GM19099 (cell line): ENCODE measurements around the gene ITCH.

Experiments used
- POLR2A ChIP-seq: IDR thresholded peaks from 3 replicates; pipeline ENCODE4 v1.6.1; 2011; ENCODE audit warnings: low read depth; ENCODE audit not compliant: insufficient read length; ENCODE audit errors: extremely low read depth

ITCH gene

DNA sequence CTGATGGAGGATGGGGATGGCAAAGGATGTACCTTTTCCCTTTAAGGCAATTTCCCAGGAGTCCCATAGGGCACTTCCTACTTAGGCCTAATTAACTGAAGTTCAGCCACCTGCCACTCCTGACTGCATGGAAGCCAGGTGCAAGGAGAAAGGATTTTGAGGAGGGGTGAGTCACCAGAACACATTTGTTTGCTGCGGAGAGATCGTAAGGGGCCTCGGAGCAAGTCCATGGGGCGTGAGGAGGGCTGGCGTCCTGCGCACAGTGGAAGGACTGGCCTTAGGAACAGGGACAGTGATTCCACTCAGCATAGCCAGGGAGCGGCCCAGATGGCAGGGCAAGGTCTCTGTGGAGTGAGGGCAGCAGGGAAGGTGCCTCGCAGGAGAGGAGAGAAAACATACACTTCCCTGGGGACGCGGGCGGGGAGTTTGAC, 183.7 kb downstream of the ITCH start:
- no peak for TF ChIP-seq POLR2A

DNA sequence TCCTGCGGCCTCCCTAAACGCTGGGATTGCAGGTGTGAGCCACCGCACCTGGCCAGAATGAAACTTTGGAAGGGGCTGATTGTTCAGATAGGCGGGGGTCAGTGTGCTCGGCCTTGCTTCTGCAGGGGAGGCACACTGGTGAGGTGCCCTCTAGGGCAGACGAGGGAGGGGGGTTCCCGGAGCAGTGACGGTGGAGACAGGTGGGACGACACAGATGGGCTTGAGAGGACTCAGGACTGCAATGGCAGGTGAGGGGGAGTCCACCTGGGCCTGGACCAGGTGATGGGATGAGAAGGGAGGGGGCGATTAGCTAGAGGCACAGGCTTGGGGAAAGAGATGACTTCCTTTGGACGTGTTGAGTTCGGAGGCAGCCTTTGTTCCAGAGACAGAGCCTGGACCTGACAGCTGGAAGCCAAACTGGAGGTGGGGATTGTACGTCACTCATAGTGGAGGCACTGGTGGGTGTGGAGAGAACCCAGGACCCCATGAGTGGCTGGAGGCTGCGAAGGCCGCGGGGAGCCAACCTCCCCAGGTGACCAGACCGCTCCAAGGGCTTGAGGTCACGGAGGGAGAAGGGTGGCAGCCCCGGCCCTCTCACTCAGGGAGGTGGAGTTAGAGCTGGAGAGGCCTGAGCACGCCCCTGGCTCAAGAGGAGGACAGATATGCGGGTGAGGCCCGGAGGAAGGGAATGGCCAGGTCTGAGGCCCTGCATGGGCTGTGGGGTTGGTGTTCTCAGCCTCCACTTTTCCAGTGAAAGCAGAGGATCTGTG, 185.0 kb downstream of the ITCH start:
- no peak for TF ChIP-seq POLR2A

DNA sequence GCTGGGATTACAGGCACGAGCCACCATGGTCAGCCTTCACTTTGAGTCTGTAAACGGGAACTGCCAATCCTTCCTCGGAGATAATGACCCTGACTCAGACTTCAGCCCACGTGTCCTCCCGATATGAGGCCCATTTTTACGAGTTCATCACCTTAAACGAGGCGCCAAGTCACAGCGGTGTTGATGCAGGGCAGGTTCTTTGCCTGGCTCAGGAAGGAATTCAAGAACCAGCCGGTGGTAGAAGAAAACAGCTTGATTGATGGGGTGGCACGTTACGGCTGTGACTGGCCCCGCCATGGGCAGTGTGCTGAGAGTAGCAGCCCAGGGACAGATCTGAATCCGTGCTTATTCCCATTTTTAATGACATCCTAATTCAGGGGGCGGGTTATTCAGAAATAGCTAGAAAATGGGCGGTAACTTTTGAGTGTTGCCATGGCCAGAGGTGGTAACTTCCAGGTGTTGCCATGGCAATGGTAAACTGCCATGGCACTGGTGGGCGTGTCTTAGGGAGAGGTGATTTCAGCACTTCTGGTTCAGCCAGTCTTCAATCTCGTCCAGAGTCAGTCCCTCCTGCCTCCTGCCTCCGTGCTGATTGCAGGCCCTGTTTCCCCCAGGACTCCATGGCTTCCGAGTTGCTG, 186.3 kb downstream of the ITCH start:
- no peak for TF ChIP-seq POLR2A

DNA sequence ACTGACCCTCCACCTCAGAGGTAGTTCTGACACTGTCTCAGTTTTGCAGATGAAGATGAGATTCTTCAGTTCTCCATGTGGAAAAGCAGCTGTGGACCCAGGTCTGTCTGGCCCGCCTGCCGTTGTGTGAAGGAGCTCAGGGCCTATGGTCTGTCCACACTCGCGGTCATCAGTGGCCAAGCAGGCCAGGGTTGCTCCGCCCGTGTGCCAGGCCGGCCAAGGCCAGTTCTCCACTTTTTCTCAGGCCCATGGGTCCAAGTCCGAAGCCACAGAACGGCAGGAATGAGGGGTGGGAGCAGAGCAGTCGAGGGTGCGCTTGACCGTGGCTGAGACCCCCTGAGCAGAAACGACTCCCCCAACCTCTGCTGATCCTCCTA, 186.8 kb downstream of the ITCH start:
- no peak for TF ChIP-seq POLR2A

DNA sequence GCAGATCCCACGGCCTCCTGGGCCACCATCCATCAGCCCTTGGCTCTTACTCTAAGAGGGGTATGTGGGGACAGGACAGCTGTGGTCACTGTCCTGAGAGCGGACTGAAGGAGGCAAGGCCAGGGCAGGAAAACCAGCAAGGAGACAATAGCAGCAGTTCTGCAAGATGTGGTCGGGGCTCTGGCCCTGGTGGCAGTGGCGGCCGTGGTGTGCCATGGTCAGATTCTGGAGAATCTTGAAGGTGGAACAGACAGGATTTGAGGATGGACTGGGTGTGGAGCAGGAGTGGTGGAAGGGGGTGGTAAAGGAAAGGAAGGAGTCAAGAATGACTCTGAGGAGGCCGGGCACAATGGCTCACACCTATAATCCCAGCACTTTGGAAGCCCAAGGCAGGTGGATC, 189.5 kb downstream of the ITCH start:
- no peak for TF ChIP-seq POLR2A

DNA sequence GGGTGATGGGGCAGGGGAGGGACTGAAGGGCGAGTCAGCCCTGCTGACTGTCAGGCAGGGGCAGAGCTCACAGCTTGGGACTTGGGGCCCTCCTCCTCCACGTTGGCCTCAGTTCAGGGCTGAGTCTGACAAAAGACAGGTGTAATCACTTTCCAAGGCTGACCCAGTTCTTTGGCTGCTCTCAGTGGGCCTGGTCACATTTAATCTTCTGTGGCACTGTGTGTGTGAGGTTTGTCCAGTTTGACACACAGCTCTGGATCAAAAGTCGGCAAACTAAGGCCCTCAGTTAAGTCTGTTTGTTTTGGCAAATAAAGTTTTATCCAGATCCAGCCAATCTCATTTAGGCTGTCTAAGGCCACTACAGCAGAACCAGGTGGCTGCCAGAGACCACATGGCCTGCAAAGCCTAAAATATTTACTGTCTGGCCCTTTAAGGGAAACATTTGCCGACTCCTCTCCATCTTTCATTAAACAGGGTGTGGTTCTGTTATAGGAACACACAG, 190.3 kb downstream of the ITCH start:
- no peak for TF ChIP-seq POLR2A

DNA sequence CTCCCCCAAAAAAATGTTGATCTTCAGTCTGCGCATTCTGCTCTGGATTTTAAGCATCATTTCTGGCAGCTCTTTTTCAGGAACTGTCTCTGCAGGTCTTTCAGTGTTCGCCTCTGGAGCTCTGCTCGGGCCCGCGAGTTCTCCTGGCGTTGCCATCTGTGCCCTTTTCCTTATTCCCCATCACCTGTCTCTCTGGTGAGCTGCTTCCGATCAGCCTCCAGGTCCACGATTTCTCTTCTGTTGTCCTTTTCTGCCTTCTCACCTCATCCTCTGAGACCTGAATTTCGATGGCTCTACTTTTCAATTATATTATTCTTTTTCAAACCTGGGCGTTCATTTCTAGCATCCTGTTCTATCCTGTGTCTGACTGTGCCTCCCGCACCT, 194.9 kb downstream of the ITCH start:
- TF ChIP-seq POLR2A = no peak

DNA sequence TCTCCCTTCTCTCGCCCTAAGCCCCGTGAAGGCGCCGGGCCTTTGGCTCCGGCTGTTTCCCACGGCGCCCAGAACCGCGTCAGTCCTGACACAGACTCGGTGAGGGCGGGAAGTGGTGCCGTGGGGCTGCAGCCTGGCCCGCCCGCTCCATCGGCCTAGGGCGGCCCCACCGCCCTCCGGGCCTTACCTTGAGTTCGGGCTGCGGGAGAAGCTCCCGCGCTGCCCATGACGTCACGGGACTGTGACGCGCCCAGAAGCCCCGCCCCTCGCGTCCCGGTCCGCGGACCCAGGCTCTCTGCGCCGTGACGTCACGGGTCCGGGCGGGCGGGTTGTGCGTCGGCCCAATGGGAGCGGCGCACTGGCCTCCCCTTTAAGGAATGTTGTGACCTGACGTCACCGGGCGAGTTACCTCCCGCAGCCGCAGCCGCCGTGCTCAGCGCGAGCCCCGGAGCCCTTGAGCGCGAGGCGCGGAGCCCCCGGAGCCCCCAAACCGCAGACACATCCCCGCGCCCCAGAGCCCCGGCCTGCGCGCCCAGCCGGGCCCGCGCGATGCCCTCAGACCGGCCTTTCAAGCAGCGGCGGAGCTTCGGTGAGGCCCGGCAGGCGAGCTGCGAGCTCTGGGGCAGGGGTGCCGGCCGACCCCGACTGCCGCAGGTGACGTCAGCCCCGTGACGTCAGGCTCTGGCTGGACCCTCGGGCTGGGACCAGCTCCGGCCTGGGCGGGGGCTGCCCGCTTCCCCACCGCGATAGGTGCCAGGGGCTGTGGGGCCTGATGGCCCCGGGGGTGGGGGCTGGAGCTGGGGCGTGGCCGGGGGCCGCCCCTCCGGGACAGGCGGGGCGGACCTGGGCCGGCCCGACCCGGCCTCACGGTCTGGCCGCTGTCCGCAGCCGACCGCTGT, 195.5 kb downstream of the ITCH start, which contains the start of gene MAP1LC3A:
Gene MAP1LC3A (plus strand): TSS at position 399 of the 899 bp plus-strand sequence. CDS start 151 bp downstream, at position 550.
- peak; percentile 41 for TF ChIP-seq POLR2A

DNA sequence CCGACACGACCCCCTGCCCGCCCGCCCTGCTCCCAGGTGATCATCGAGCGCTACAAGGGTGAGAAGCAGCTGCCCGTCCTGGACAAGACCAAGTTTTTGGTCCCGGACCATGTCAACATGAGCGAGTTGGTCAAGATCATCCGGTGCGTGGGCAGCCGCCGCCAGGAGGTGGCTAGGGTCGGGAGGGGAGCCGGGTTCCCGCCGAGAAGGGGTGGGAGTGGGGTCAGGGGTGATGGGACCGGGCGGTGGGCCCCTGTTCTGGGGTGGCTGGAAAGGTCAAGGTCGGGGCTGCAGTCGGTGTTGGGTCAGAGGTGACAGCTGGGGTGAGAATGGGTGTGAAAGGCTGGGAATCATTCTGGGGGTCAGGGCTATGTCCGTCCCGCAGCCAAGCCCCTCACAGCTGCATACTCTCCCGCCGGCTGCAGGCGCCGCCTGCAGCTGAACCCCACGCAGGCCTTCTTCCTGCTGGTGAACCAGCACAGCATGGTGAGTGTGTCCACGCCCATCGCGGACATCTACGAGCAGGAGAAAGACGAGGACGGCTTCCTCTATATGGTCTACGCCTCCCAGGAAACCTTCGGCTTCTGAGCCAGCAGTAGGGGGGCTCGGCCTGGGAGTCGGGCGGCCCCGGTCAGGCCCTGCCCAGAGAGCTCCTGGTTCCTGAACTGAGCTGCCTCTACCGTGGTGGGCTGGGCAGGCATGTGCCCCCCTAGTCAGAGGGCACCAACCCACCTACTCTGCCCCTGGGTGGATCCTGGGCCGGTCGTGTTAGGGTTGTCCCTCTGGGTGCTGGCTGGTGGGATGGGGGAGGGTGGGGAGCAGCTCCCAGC, 196.5 kb downstream of the ITCH start:
- no peak for TF ChIP-seq POLR2A

DNA sequence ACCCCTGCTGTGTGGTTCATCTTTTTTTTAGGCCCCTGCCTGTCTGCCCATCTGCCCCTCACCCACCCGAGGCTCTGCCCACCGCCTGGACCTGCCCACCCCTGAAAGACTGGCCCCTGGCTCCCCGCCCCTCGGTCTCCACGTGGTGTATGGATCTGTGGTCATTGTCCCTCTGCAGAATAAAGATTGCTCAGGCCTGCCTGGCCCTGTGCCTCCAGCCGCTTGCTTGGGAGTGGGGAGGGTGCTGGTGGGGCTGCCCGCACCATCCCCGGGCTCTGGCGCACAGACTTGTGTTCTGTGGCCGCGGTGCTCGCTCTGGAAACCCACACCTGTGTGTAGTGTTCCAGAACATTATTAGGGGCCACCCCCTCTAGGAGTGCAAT, 197.1 kb downstream of the ITCH start:
- no peak for TF ChIP-seq POLR2A

DNA sequence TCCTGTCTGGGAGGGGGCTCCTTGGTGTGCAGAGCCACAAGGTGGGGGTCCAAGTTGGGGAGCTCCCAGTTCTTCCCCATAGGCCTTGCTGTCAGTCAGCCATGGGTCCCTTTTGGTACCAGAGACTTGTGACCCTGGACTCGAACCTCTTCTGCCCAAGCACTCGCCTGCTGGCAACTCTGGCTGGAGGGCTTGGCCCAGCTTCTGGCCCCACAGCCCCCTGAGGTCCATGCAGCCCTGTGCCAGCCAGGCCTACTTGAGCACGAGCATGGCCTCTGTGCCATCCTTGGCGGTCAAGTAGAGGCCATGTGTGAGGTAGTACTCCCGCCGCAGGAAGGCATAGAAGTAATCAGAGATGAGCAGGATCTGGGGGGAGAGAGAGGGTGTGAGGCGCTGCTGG, 197.5 kb downstream of the ITCH start:
- no peak for TF ChIP-seq POLR2A
